ENCODE data around the gene CCNT2.
"Not testable (repeated sequence)": the region's sequence is repeated elsewhere in the genome, so short reads cannot be mapped to it uniquely, and the experiment has no call there.

The CCNT2 gene

DNA sequence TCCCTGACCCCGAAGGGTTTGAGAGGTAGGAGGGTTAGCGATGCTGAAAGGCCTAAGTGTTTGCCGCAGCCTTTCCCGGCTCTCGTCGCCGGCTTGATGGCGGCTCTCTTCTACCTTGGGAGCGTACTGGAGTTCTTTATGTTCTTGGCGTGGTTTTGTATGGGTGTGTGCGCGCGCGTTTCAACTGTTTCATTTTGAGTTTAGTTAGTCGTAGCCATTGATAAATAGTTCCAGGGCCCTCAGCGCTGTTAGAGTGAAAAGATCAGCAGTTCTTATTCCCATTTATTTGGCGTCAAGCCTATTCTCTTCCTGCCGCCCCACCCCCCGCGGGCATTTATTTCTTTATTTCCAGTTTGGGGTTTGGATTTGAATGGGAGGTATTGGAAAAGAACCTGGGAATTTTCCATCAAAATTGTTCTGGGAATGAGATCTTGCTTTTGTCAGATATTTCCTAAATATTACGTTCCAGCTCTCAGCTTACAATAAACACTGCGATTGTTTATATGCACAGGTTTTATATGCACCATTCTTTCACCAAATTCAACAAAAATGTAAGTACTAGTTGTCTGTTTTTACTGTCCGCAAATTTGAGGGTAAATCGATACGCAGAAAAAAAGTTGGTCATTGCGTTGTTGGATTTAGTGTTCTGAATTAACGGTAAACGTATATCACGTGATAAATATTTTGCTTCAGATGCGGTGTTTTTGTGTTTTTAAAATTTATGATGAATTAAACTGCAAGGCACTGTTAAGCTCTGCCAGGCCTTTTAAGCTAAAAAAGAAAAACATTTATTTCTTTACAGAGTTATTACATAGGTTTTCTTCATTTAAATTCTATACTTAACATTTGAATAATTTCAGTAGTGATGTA, 954 bp downstream of the CCNT2 start:
- DNase-seq (ENCODE audit: low read depth): peak; percentile 8

DNA sequence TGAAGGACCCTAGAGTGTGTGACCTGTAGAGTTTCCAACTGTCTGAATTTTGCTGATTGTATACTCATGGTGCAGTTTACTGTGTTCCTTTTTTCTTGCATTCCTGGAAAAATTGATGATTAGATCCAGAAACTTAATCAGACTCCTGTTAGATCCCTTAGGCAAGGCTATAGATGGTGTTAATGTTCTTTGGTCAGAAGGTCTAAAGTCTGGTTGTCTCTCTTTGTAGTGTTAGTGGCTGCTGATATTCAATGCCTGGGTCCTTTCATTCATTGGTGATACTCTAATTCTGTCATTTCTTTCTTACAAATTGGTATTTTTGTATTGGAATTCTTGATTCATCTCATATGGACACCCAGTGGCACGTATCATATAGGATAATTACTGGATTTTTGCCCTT, 6.3 kb downstream of the CCNT2 start:
- no peak for DNase-seq (ENCODE audit: low read depth)

DNA sequence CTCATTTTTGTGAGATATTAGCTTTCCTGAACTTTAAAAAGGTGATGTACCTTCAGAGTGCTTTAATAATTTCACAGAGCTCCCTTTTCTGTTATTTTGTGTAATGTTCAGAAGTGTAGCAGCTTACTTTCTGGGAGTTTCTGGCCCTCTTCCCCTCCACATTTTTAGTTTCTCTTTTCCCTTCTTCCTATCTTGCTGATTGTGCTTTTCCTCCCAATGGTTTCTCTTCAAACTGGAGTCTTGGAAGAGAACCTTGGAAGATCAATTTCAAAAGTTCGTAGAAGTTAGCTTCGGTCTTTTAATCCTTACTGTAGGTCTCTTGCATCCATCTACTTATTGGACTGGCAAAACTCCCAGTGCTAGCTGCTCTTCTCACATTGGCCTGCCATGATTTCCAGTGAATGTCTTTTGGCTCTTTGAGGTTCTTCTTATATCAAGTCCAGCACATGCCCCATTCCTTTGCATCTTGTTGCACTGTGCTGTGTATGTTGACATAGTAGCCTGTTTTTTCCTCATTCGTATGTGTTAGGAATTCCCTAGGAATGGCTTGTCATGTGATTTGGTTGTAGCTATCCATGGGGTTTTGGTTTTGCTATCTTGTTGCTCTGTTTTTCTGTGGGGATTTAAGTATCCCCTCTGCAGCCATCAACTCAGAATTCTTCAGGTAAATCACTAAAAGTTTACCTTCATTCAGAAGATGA, 7.8 kb downstream of the CCNT2 start:
- DNase-seq (ENCODE audit: low read depth): no peak

DNA sequence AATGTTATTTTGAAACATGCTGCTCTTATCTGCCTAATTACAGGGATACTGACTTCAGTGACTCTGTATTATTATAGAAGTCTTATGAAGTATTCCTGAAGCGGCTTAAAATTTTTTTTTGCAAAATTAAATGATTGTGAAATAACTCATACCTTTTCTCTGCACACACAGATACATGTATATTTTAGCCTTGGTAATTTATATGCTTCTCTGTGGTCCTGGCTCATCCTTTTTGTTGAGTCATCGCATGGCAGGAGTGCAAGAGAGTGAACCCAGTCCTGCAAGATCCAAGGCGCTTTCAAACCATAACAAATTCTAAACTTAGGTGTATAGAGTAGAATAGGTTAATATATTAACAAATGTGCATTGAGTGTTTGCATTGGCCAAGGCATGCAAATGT, 8.6 kb downstream of the CCNT2 start:
- DNase-seq (ENCODE audit: low read depth): no peak

DNA sequence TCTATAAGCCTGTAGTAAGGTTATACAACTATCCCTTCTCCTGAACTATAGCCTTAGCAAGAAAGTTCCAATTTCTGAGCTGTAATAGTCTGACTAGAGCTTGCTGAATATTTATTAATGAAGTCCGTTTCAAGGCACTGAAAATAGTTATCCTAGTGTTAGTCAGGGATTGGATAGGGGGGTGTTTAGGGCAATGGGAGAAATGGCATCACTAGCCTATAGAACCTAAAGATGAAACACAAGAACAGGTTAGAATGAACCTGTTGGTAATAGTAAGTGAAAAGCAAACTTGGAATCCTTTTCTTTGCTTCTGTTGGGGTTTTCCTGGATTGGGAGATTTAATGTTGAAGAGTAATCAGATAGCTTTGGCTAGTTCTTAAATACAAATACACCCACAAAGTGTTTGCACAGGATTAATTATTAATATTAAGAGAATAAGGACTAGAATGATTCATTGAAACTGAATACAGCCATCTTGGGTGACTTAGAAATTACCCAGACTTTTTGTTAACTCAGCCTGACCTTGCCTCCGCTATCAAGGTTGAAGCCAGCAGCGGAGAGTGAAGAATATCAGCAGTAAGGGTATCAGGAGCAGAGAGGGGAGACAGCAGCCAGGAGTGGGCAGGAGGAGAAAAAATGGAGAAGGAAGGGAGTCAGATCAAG, 14.4 kb downstream of the CCNT2 start:
- no peak for DNase-seq (ENCODE audit: low read depth)

DNA sequence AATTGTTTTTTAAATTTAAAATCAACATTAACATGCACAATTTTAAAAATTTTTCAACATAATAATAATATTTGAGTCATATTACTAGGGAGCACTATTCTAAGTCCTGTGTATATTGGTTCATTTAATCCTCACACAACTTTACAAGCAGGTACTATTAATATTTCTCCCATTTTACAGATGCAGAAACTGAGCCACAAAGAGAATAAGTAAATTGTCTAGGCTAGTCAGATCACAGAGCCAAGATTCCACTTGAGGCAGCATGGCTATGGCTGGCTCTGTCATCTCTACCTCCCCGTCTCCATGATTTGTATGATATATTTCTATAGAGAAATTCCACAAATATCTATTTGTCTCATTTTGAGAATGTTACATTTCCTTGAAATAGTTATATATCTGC, 15.1 kb downstream of the CCNT2 start:
- no peak for DNase-seq (ENCODE audit: low read depth)

DNA sequence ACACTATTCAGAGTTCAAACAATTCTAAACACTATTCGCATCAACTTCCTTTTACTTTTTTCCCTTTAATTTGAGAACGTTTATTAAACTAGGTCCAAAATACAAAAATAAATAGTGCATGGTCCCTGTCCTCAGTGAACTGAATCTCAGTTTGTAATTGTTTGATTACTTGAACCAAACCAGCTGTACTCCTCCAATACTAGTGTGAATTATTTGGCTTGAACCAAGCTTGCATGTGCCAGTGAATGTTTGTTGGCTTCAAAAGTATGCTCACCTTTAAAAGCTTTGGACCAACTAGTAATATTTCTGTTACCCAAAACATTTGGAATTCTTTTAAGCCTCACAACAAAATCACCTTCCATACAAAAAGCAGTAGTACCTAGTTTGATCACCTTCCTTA, 15.5 kb downstream of the CCNT2 start:
- DNase-seq (ENCODE audit: low read depth): no peak

- DNase-seq (ENCODE audit: low read depth): no peak
Measured at GRCh38 chr2:134934641-134935040, 16.0 kb downstream of the CCNT2 start.

GRCh38 chr2:134936691-134937090, 18.1 kb downstream of the CCNT2 start:
- no peak for DNase-seq (ENCODE audit: low read depth)

- no peak for DNase-seq (ENCODE audit: low read depth)
Measured at GRCh38 chr2:134943540-134943939, 24.9 kb downstream of the CCNT2 start.

GRCh38 chr2:134944975-134945374, 26.4 kb downstream of the CCNT2 start:
- no peak for DNase-seq (ENCODE audit: low read depth)

GRCh38 chr2:134946073-134946472, 27.5 kb downstream of the CCNT2 start:
- no peak for DNase-seq (ENCODE audit: low read depth)

- DNase-seq (ENCODE audit: low read depth): no peak
Measured at GRCh38 chr2:134949981-134950708, 31.5 kb downstream of the CCNT2 start.

GRCh38 chr2:134950886-134951285, 32.3 kb downstream of the CCNT2 start:
- no peak for DNase-seq (ENCODE audit: low read depth)

DNA sequence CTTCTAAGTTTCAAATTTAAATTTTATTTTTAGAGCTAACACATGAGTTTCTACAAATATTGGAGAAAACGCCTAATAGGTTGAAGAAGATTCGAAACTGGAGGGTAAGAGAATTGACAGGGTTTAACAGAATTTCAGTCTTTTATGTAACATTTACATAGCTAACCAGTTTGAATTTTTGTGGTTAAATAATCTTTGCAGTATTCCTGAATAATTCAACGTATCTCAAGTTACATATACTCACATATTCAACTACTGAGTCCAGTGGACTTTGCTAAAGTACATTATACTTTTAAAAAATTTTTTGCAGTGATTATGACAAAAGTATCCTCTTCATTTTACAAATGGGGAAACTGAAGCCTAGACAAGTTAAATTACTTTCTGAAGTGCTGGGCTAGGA, 34.0 kb downstream of the CCNT2 start:
- DNase-seq (ENCODE audit: low read depth): no peak

DNA sequence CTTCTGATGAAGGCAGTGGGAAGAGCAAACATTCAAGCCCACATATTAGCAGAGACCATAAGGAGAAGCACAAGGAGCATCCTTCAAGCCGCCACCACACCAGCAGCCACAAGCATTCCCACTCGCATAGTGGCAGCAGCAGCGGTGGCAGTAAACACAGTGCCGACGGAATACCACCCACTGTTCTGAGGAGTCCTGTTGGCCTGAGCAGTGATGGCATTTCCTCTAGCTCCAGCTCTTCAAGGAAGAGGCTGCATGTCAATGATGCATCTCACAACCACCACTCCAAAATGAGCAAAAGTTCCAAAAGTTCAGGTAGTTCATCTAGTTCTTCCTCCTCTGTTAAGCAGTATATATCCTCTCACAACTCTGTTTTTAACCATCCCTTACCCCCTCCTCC, 35.4 kb downstream of the CCNT2 start:
- no peak for DNase-seq (ENCODE audit: low read depth)

GRCh38 chr2:134955744-134956143, 37.1 kb downstream of the CCNT2 start:
- DNase-seq (ENCODE audit: low read depth): no peak

- no peak for DNase-seq (ENCODE audit: low read depth)
Measured at GRCh38 chr2:134957477-134957876, 38.9 kb downstream of the CCNT2 start.

GRCh38 chr2:134967166-134967565, 48.5 kb downstream of the CCNT2 start:
- DNase-seq (ENCODE audit: low read depth): not testable (repeated sequence)

DNA sequence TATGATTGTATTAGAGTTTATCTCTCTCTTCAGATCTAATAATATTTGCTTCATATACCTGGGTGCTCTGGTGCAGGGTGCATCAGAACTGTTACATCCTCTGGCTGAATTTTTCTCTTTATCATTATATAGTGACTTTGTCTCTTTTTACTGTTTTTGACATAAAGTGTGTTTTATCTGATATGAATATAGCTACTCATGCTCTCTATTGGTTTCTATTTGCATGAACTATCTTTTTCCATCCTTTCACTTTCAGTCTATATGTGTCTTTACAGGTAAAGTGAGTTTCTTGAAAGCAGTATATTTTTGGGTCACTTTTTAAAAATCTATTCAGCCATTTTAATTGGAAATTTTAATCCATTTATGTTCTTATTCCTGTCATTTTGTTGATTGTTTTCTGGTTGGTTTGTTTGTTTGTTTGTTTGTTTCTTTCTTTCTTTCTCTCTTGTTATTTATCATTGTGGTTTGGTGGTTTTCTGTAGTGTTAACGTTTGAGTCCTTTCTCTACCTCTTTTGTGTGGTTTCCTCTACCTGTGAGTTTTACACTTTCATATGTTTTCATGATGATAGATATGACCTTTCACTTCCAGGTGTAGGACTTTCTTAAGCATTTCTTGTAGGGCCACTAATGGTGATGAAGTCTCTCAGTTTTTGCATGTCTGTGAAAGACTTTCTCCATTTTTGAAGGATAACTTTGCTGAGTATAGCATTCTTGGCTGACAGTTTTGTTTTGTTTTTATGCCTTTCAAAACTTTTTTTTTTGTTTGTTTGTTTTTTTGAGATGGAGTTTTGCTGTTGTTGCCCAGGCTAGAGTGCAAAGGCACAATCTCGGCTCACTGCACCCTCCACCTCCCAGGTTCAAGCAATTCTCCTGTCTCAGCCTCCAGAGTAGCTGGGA, 54.9 kb downstream of the CCNT2 start:
- DNase-seq (ENCODE audit: low read depth): no peak

GRCh38 chr2:134975281-134976009, 56.8 kb downstream of the CCNT2 start:
- no peak for DNase-seq (ENCODE audit: low read depth)
